ENCODE data around the gene LKAAEAR1.

LKAAEAR1 gene

GRCh38 chr20:64064145-64064698 lies 20.0 kb downstream of the LKAAEAR1 start:
- no peak for DNase-seq

DNA sequence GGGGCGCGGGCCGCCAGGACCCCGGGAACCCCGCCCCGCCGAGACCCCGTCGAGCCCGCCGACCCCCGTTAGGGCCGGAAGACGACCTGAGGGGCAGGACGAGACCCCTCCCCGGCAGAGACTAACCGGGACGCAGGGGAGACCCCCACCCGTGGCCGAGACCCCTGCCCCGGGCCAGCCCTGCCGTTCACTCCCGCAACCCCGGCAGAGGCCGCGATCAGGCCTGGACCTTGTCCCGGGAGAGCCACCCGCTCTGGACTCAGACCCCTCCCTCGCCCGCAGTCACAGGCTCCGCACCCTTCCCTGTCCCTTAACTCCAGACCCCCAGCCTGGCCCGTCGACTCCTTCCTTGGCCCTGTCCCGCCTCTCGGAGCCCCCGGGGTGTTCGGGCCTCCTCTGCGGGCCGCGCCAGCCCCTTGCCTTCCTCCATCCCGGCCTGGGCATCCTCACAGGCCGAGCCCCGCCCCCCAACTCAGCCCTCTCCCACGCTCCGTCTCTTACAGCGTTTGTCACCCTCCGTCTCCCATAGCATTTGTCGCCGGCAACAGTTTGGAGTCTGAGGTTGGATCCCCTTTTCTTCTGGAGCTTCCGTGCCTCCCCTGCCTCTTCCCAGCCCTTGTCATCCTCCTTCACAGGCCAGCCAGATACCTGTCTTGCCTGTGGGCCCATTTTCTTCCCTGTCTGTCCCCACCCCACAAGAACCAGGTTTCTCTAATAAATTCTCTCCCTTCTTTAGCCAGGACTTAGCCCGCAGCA lies 20.6 kb downstream of the LKAAEAR1 start:
- peak; percentile 50 for DNase-seq

DNA sequence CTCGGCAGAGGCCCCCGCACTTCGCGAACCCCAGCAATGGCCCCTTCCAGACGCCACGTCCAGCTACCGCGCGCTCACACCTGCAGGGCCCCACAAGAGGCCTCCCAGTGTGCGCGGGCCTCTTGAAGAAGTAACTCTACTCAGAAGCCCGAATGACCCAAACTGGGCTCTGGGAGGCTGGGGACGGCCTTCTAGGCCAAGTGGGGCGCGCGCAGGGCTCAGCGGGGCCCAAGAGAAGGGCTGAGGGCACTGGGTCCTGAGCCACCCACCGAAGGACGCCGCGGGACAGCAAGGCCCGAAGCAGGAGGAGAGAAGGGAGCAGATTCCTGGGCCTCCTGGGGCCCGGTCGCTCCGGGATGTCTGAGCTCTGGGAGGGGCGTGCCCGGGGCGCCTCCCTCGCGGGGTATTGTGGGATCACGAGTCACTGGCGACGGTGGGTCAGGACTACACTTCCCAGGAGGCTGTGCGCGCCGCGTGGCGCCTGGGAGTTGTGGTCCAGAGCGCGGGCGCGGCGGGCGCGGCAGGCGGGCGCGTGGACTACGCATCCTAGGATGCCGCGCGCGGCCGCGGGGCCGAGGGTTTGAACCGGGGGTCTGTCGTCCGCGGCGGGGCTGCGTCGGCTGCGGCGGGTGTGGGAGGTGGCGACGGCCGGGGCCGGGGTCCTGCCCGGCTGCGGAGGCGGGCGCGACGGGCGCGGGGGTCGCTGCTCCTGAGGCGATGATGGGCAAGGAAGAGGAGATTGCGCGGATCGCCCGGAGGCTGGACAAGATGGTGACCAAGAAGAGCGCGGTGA lies 21.4 kb downstream of the LKAAEAR1 start, which contains the start of gene TCEA2:
TSS of gene TCEA2 (plus strand) at position 603 of the 793 bp plus-strand sequence. CDS start at position 718, 115 bp downstream.
- DNase-seq = peak; percentile 95

GRCh38 chr20:64062276-64062595 lies 22.0 kb downstream of the LKAAEAR1 start:
- DNase-seq = no peak

- no peak for DNase-seq
These were observed 25.7 kb downstream of the LKAAEAR1 start for GRCh38 chr20:64058536-64058935.

DNA sequence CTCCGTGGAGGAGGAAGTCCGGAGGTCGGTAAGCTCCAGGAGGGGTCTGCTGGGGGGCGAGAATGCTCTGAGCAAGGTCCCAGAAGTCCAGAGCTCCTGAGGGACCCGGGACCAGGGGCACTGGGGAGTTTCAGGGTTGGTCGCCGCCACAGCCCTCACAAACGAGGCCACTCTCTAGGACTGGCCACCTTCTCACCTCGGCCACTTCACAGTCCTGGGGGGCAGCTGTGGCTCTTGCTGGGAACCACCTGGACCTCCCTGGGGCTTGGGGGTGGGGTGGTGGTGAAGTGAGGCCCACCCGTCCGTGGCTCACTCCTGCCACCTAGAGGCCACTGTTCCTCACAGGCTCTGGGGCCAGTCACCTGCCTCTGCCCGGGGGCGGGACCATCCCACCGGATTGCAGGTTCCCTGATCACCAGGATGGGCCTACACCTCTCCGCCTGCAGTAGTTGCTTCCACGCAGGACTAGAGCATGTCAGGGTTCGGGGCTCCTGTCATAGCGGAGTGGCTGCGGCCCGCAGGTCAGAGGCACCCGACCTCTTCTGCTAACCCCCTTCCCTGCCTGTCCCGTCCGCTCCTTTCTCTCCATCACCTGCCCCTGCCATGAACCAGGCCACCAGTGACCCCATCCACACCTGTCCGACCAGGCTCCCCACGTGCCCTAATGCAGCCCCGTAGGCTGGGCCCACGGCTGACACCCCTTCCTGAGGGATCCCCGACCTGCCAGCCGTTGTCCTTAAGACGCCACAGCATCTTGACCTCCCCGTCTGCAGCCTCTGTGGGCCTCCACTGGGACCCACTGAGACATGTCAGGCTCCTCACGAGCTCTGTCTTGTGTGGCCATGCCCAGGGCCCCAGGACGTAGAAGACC lies 26.3 kb downstream of the LKAAEAR1 start:
- peak; percentile 82 for DNase-seq

DNA sequence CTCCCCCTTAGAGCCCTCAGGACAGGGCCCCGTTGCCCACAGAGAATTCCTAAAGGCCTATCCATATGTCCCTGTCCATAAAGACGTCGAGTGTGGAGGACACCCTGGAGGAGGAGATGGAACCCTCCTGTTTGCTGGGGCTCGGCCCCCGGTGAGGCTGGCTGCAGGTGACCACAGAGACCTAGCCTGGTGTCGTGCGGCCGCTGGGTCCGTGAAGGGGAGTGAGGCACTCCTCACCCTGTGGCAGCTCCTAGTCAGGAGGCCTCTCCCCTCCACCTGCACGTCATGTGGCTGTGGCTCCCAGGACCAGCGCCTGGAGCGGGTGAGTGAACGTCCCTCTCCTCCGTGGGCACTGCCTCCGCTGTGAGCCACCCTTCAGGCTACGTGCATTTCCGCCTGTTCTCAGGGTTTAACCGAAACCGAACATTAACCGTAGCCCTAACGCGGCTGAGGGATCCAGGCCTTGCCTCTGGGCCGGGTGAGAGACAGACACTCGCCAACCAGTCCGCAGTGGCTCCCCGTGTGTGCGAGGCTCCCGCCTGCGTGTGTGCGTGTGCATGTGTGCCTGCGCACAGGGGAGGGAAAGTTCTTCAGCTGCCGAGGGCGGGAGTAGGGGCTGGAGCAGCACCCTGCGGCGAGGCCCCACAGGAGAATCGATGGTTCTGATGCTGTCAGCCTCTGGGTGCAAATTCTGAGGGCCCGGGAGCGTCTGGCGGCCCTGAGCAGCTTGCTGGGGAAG lies 27.1 kb downstream of the LKAAEAR1 start:
- DNase-seq = no peak

GRCh38 chr20:64056639-64056888 lies 27.6 kb downstream of the LKAAEAR1 start:
- DNase-seq = no peak

DNA sequence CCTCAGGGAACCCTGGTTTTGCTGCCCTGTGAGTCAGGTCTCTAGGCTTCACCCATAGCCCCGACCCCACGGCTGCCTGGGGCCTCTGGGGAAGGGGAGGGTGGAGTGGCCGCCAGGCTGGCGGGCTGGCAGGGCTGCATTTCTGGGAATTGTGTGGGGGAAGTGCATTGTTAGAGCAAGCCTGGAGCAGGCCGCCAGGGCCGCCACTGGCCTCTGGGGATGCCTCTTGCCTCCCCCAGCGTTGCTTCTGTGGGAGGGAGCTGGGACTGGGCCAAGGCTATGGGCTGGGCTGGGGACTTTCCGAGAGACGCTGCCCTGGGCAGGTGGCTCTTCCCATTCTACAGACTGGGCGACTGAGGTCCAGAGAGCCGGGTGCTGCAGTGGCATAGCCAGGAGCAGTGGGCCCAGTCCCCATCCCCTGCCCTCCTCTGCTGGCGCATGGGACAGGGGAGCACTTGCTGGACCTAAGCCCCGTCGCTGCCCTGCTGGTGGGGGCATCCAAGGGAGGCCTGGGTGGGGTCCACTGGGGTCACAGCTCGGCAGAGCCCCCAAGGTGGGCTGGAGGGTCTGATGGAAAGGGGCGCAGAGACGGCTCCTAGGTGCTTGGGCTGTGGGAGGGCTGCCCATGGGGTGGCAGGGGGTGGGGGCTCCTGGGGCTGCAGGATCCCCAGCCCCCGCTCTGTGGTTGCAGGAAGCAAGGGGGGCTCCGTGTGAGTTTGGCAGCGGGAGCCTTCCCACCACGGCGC lies 28.1 kb downstream of the LKAAEAR1 start:
- DNase-seq = no peak

DNA sequence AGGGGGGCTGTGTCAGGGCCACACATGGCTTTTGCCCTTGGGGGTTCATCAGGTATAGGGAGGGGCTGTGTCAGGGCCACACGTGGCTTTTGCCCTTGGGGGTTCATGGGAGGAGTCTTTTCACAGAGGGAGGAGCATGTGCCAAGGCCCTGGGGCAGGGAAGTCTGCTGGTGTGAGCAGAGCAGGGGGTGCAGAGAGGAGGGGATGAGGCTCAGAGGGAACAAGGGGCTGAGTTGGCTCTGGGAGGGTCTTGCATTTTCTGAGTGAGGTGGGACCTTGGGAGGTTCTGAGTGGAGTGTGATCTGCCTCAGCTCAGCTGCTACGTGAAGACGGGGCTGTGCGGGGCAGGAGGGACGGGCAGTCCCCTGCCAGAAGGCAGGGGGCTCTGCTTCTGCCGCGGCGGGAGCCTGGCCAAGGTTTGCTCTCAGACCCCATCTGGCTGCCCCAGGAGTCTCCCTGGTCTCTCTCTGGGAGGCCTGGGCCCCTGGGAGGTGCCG lies 28.8 kb downstream of the LKAAEAR1 start:
- no peak for DNase-seq

GRCh38 chr20:64053841-64054661 lies 30.1 kb downstream of the LKAAEAR1 start:
- DNase-seq = no peak

DNA sequence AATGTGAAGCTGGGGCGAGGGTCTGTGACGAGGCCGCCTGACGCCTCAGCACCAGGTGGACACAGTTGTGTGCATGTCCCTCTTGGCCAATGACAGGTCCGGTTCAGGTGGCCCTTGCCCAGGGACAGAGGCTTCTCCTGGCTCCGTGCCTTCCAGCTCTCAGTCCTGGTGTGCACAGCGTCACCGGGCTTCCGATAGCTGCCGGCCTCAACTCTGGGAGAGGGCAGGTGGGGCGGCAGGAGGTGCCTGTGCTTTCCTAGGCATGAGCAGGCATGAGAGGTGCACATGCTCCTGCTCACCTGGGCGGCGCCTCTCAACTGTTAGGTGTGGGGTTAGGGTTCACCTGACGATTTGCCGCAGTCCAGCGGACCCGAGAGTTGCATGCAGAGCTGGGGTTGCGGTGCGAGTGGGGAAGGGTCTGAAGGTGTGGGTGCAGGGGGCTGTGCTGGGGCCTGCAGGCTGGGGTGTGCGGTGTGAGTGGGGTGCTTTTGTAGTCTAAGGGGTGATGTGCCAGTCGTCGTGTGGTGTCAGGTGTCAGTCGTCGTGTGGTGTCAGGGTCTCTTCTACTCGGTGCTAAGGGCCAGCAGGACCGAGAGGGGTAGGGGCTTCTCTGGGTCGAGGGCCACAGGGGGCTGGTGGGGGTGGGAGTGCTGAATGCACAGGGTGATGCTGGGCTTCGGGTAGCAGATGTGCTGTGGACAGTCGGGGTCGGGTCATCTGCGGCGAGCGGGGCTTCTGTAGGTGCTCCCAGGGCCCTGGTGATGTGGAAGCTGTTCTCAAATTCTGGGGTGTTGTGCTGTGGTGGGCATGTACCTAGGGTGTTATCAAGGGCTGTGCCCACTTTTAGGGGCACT lies 31.0 kb downstream of the LKAAEAR1 start:
- DNase-seq = no peak

DNA sequence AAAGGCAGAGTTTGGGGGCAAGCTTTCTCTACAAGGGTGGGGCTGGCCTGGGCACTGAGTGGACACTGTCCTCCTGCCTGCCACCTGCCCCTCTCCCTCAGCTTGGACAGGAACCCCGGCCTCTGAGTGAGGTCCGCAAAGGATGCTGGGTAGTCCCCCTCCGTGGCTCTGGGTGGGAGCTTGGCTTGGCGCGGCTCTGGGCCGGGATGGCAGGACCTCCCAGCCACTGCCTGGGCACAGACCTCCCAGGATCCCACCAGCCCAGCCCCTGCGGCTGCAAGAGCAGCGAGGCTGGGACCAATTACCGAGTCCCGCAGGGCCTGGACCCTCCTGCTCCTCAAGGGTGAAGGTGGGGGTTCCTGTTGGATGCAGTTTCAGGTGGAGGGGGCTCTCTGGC lies 31.9 kb downstream of the LKAAEAR1 start:
- DNase-seq = no peak

DNA sequence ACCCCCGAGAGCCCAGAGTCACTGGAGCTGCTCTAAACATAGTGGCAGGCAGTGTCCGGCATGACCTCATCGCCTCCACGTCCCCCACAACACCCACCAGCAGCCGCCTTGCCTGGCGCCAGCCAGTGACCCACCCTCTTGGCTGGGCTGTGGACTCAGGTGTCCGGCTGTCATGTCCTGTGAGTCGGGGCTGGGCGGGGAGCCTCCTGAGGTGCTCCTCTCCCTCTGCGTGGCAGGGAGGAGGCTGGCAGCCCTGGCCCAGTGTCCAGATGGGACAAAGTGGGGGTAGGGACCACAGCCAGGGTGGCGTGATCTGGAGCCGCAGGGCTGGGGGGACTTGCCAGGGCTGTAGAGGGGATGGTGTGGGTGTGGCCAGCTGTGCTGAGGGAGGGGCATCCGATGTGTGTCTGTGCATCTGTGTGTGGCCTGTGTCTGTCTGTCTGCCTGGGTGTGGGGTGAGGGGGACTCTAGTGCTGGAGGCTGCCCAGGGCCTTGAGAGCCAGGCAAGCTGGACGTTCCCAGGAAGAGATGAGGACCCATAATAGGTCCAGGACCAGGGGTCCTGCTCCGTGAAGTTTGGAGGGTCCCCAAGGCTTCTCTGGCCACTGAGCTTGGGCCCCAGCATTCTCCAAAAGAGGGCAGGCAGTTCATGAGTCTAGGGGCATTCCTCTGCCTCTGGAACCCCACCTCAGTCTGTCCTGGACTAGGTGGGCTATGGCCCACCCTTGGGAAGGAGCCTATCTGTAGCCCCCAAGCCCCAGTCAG lies 32.5 kb downstream of the LKAAEAR1 start:
- no peak for DNase-seq

- DNase-seq = no peak
These were observed 33.2 kb downstream of the LKAAEAR1 start for GRCh38 chr20:64051033-64051452.

DNA sequence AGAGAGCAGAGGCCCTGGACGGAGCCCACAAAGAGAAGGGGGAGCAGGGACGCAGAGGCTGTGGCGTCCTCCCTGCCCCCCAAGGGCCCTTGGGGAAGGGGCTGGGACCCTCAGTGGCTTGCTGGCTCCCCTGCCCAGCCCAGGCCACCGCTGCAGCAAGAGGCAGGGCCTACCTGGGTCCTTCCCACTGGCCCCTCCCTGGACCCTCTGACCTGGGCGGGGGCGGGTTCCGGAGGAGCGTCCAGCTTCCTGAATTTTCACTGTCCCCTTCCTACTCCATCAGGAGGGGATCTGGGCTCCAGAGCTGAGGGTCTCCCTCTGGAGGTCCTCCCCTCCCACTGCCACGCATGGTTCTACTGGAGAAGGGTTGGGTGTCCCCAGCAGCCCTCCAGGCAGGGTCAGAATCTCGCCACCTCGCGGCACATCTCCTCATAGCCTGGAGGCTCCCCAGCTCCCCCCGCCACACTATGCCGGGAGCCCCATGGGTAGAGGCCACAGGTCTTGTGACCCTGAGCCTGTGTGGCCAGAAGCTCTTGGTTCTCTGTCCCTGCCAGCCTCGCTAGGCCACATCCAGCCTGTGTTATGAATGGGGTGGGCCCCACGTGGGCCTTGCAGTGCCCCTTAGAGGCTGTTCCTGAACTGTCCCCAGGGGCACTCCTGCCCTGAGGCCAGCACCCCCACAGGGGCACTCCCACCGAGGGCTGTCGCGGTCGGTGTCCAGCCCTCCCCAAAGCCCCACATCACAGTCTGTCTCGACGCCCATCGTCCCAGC lies 33.8 kb downstream of the LKAAEAR1 start:
- no peak for DNase-seq

- no peak for DNase-seq
These were observed 34.3 kb downstream of the LKAAEAR1 start for GRCh38 chr20:64049878-64050260.
